ENCODE results near the gene ZNF837. TPM values are rescaled to one million over a fixed set of nuclear protein-coding genes. Genes with fewer than 3 reads are reported as not detected.

Gene ZNF837
- total and polyA plus RNA-seq, 2 of the 13 experiments (the other 11 are each of a cell fraction or from before 2014, with no cell fraction given): 0.29 to 1.3 TPM

DNA sequence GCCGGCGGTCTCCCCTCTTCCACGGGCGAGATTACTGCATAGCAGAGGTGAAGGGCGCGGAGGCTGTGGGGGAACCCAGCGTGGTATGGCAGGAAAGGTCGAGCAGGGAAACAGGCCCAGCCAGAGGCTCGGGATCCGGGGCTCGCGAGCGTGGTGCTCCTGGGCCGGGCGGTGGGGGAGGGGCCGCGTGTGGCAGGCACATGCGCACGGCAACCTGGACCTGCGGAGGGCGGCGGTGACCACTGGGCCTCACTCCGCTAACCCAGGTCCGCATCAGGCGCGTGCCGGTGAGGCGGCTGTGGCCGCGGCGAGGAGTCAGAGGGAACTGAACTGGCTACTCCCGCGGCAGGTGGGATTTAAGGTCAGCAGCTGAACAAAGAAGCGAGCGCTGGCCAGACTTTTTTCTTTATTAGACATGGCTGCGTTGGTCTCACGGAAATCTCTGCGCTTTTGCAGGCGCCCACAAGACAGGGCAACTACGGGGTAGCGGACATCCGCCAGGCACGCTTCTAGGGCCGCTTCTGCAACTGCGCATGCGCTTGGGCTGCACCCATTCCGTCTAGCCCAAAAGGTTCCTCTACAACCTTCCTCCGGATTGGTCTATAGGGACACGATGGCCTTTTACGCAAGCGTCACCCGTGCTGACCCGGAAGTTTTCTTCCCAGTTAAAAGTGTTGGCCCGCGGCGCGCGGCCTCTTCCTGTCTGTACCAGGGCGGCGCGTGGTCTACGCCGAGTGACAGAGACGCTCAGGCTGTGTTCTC, 5.9 kb upstream of the ZNF837 start, which contains the start of gene RPS5 (continued):
- peak; percentile 82; the same call in 1 of the 2 replicates for TF ChIP-seq MEIS1 (CRISPR knock-in tag; IDR thresholded peaks at IDR 0.05; ENCODE audit: borderline replicate concordance)
- TF ChIP-seq NFYC (CRISPR knock-in tag; IDR thresholded peaks at IDR 0.05): peak; percentile 93
- TF ChIP-seq, protein P1, sequence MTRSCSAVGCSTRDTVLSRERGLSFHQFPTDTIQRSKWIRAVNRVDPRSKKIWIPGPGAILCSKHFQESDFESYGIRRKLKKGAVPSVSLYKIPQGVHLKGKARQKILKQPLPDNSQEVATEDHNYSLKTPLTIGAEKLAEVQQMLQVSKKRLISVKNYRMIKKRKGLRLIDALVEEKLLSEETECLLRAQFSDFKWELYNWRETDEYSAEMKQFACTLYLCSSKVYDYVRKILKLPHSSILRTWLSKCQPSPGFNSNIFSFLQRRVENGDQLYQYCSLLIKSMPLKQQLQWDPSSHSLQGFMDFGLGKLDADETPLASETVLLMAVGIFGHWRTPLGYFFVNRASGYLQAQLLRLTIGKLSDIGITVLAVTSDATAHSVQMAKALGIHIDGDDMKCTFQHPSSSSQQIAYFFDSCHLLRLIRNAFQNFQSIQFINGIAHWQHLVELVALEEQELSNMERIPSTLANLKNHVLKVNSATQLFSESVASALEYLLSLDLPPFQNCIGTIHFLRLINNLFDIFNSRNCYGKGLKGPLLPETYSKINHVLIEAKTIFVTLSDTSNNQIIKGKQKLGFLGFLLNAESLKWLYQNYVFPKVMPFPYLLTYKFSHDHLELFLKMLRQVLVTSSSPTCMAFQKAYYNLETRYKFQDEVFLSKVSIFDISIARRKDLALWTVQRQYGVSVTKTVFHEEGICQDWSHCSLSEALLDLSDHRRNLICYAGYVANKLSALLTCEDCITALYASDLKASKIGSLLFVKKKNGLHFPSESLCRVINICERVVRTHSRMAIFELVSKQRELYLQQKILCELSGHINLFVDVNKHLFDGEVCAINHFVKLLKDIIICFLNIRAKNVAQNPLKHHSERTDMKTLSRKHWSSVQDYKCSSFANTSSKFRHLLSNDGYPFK (CRISPR knock-in tag; IDR thresholded peaks at IDR 0.05; ENCODE audit: borderline replicate concordance): peak; percentile 80; the same call in 1 of the 2 replicates
- no peak for TF ChIP-seq SMARCE1 (IDR thresholded peaks at IDR 0.05; ENCODE audit: borderline replicate concordance)
- no peak for TF ChIP-seq ZNF3 (CRISPR knock-in tag; IDR thresholded peaks at IDR 0.05)
- TF ChIP-seq JUND (CRISPR knock-in tag; IDR thresholded peaks at IDR 0.05): 0 out of 2 replicates have a peak, but pooled peaks have one; percentile 33
- TF ChIP-seq ZNF367 (CRISPR knock-in tag; IDR thresholded peaks at IDR 0.05; ENCODE audit: borderline replicate concordance): 0 out of 2 replicates have a peak, but pooled peaks have one; percentile 35
- TF ChIP-seq, protein P2, sequence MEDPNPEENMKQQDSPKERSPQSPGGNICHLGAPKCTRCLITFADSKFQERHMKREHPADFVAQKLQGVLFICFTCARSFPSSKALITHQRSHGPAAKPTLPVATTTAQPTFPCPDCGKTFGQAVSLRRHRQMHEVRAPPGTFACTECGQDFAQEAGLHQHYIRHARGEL (CRISPR knock-in tag; IDR thresholded peaks at IDR 0.05): no peak
- TF ChIP-seq ZNF678 (CRISPR knock-in tag; IDR thresholded peaks at IDR 0.05): peak; percentile 42; the same call in 1 of the 2 replicates
- peak; percentile 56 for TF ChIP-seq ETV5 (CRISPR knock-in tag; IDR thresholded peaks at IDR 0.05; ENCODE audit: borderline replicate concordance)
- TF ChIP-seq ESRRA (CRISPR knock-in tag; IDR thresholded peaks at IDR 0.05; ENCODE audit: low read depth): peak; percentile 47; the same call in 1 of the 2 replicates
- peak; percentile 68; the same call in 1 of the 2 replicates for TF ChIP-seq HOXA3 (CRISPR knock-in tag; IDR thresholded peaks at IDR 0.05)
- TF ChIP-seq, protein P3, sequence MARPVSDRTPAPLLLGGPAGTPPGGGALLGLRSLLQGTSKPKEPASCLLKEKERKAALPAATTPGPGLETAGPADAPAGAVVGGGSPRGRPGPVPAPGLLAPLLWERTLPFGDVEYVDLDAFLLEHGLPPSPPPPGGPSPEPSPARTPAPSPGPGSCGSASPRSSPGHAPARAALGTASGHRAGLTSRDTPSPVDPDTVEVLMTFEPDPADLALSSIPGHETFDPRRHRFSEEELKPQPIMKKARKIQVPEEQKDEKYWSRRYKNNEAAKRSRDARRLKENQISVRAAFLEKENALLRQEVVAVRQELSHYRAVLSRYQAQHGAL (CRISPR knock-in tag; IDR thresholded peaks at IDR 0.05; ENCODE audit: not compliant biosample characterization): no peak
- TF ChIP-seq RARA (CRISPR knock-in tag; IDR thresholded peaks at IDR 0.05): 0 out of 2 replicates have a peak, but pooled peaks have one; percentile 24
- no peak for TF ChIP-seq ZNF510 (CRISPR knock-in tag; IDR thresholded peaks at IDR 0.05; ENCODE audit: low read depth)
- TF ChIP-seq, protein P4, sequence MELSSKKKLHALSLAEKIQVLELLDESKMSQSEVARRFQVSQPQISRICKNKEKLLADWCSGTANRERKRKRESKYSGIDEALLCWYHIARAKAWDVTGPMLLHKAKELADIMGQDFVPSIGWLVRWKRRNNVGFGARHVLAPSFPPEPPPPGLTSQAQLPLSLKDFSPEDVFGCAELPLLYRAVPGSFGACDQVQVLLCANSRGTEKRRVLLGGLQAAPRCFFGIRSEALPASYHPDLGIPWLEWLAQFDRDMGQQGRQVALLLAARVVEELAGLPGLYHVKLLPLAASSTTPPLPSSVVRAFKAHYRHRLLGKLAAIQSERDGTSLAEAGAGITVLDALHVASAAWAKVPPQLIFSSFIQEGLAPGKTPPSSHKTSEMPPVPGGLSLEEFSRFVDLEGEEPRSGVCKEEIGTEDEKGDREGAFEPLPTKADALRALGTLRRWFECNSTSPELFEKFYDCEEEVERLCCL (CRISPR knock-in tag; IDR thresholded peaks at IDR 0.05; ENCODE audit: borderline replicate concordance): no peak
- peak; percentile 89; the same call in 1 of the 2 replicates for TF ChIP-seq ZNF274 (CRISPR knock-in tag; IDR thresholded peaks at IDR 0.05)
- TF ChIP-seq, protein P5, sequence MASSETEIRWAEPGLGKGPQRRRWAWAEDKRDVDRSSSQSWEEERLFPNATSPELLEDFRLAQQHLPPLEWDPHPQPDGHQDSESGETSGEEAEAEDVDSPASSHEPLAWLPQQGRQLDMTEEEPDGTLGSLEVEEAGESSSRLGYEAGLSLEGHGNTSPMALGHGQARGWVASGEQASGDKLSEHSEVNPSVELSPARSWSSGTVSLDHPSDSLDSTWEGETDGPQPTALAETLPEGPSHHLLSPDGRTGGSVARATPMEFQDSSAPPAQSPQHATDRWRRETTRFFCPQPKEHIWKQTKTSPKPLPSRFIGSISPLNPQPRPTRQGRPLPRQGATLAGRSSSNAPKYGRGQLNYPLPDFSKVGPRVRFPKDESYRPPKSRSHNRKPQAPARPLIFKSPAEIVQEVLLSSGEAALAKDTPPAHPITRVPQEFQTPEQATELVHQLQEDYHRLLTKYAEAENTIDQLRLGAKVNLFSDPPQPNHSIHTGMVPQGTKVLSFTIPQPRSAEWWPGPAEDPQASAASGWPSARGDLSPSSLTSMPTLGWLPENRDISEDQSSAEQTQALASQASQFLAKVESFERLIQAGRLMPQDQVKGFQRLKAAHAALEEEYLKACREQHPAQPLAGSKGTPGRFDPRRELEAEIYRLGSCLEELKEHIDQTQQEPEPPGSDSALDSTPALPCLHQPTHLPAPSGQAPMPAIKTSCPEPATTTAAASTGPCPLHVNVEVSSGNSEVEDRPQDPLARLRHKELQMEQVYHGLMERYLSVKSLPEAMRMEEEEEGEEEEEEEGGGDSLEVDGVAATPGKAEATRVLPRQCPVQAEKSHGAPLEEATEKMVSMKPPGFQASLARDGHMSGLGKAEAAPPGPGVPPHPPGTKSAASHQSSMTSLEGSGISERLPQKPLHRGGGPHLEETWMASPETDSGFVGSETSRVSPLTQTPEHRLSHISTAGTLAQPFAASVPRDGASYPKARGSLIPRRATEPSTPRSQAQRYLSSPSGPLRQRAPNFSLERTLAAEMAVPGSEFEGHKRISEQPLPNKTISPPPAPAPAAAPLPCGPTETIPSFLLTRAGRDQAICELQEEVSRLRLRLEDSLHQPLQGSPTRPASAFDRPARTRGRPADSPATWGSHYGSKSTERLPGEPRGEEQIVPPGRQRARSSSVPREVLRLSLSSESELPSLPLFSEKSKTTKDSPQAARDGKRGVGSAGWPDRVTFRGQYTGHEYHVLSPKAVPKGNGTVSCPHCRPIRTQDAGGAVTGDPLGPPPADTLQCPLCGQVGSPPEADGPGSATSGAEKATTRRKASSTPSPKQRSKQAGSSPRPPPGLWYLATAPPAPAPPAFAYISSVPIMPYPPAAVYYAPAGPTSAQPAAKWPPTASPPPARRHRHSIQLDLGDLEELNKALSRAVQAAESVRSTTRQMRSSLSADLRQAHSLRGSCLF (CRISPR knock-in tag; IDR thresholded peaks at IDR 0.05; ENCODE audit: borderline replicate concordance): peak; percentile 56; the same call in 1 of the 2 replicates
